Fibroblast of lung (primary cell): ENCODE results near the gene FMNL2. TPM values are rescaled to one million over a fixed set of nuclear protein-coding genes. Genes with fewer than 3 reads are reported as not detected.

Experiments
- DNase-seq, 2 donors: peaks; one replicate each; pipeline versions ENCODE4 v3.0.0 to v3.0.0-alpha.2; 2010; ENCODE audit warnings: low read depth in 2 of 2
- H2AFZ ChIP-seq: 2 replicates; pipeline ENCODE4 v1.5.1; 2012; ENCODE audit warnings: low read length, control low read depth, inconsistent platforms
- H3K27ac ChIP-seq: 2 replicates; pipeline ENCODE4 v1.5.1; 2011; ENCODE audit warnings: low read length, control low read depth; ENCODE audit not compliant: insufficient read depth
- H3K27me3 ChIP-seq: 2 replicates; pipeline ENCODE4 v1.5.1; 2011; ENCODE audit warnings: mild to moderate bottlenecking, low read length; ENCODE audit not compliant: control insufficient read depth, insufficient read depth
- H3K36me3 ChIP-seq: 2 replicates; pipeline ENCODE4 v1.5.1; 2011; ENCODE audit warnings: low read length; ENCODE audit not compliant: control insufficient read depth, insufficient read depth
- H3K4me1 ChIP-seq: 2 replicates; pipeline ENCODE4 v1.5.1; 2011; ENCODE audit warnings: low read length; ENCODE audit not compliant: control insufficient read depth, insufficient read depth; ENCODE audit errors: extremely low read depth
- H3K4me2 ChIP-seq: 2 replicates; pipeline ENCODE4 v1.5.1; 2011; ENCODE audit warnings: low read length, control low read depth; ENCODE audit not compliant: insufficient read depth; ENCODE audit errors: extremely low read depth
- H3K4me3 ChIP-seq, 4 experiments: fragments of 200-600 bp in 1 of 4; sonication (generic) in 1 of 4; replicated peaks in 1 of 4; 2 replicates each; pipeline ENCODE4 v1.5.1; 2011 to 2016; ENCODE audit warnings: low read length in 4 of 4, low read depth in 3 of 4, mild to moderate bottlenecking in 3 of 4, control low read depth in 2 of 4, inconsistent platforms in 1 of 4, mixed read lengths in 1 of 4; ENCODE audit not compliant: insufficient read depth in 1 of 4; ENCODE audit errors: control extremely low read depth in 1 of 4
- H3K79me2 ChIP-seq: 2 replicates; pipeline ENCODE4 v1.5.1; 2012; ENCODE audit warnings: mild to moderate bottlenecking, low read length, inconsistent platforms; ENCODE audit not compliant: control insufficient read depth, insufficient read depth
- H3K9ac ChIP-seq: 2 replicates; pipeline ENCODE4 v1.5.1; 2011; ENCODE audit warnings: mild to moderate bottlenecking, low read length, control low read depth; ENCODE audit not compliant: insufficient read depth
- H3K9me3 ChIP-seq: 2 replicates; pipeline ENCODE4 v1.5.1; 2012; ENCODE audit warnings: low read depth, low read length; ENCODE audit not compliant: control insufficient read depth, insufficient read depth
- H4K20me1 ChIP-seq: 2 replicates; pipeline ENCODE4 v1.5.1; 2011; ENCODE audit warnings: low read length; ENCODE audit not compliant: control insufficient read depth, insufficient read depth; ENCODE audit errors: extremely low read depth
- CTCF ChIP-seq, 2 donors: IDR thresholded peaks in 1 of 2; conservative IDR thresholded peaks in 1 of 2; 1 replicate in 1 of 2; 2 replicates in 1 of 2; pipeline ENCODE4 v1.5.1; 2011 to 2012; ENCODE audit warnings: low read length in 2 of 2, control low read depth in 1 of 2, inconsistent platforms in 1 of 2, low read depth in 1 of 2, mild to moderate bottlenecking in 1 of 2
- EZH2 ChIP-seq: IDR thresholded peaks from 2 replicates; pipeline ENCODE4 v1.5.1; 2012; ENCODE audit warnings: low read length, control low read depth, mild to moderate bottlenecking; ENCODE audit errors: missing control alignments
- polyA plus RNA-seq, 2 donors: library from polyadenylated mRNA; depleted of rRNA in 1 of 2; stranded (reverse) in 1 of 2; unstranded in 1 of 2; fragments of >200 nt; gene quantifications; 2 replicates each; pipeline ENCODE4 v1.2.1, GENCODE V29; 2011 to 2012; ENCODE audit warnings: missing spikeins in 1 of 2
- total RNA-seq: library from RNA; depleted of rRNA; stranded (reverse); fragments of >200 nt; gene quantifications from 2 replicates; pipeline ENCODE4 v1.2.1, GENCODE V29; 2014

The FMNL2 gene
- total and polyA plus RNA-seq, 2 donors (not counting 1 experiment from before 2014, with no cell fraction given) = 12.0 to 30.2 TPM

GRCh38 chr2:152437276-152438108, 102.5 kb downstream of the FMNL2 start:
- no peak overlapping the region for H2AFZ ChIP-seq
- peaks cover 4% of the 10 kb centered on the region for H3K79me2 ChIP-seq
- no peak overlapping the region for H3K4me3 ChIP-seq
- TF ChIP-seq EZH2 = no peak
- no peak for TF ChIP-seq CTCF (conservative IDR thresholded peaks at IDR 0.05 in 1 of 2, IDR thresholded peaks at IDR 0.05 in 1 of 2; ENCODE audit: low read depth in 1 of 2, low read length in 2 of 2)
- no peak for DNase-seq
- H3K9me3 ChIP-seq = no peaks in the 10 kb centered on the region
- H3K27me3 ChIP-seq = no peaks in the 10 kb centered on the region
- no peaks in the 10 kb centered on the region for H3K4me1 ChIP-seq
- H3K27ac ChIP-seq = no peak overlapping the region
- H3K9ac ChIP-seq = no peak overlapping the region
- no peak overlapping the region for H3K4me2 ChIP-seq
- H4K20me1 ChIP-seq = no peaks in the 10 kb centered on the region
- H3K36me3 ChIP-seq = no peaks in the 10 kb centered on the region

- H3K4me3 ChIP-seq = no peak overlapping the region
- peak in 1 of 2 donors; percentile 16 for DNase-seq
- H3K36me3 ChIP-seq = no peaks in the 10 kb centered on the region
- H3K4me1 ChIP-seq = peaks cover 2% of the 10 kb centered on the region
- TF ChIP-seq CTCF (conservative IDR thresholded peaks at IDR 0.05 in 1 of 2, IDR thresholded peaks at IDR 0.05 in 1 of 2; ENCODE audit: low read depth in 1 of 2, low read length in 2 of 2) (no peak), EZH2 (no peak)
- H3K4me2 ChIP-seq = no peak overlapping the region
- H3K9ac ChIP-seq = no peak overlapping the region
- no peaks in the 10 kb centered on the region for H3K27me3 ChIP-seq
- H3K79me2 ChIP-seq = no peaks in the 10 kb centered on the region
- no peak overlapping the region for H3K27ac ChIP-seq
- H2AFZ ChIP-seq = no peak overlapping the region
- H4K20me1 ChIP-seq = no peaks in the 10 kb centered on the region
- H3K9me3 ChIP-seq = no peaks in the 10 kb centered on the region
These were observed 105.1 kb downstream of the FMNL2 start for GRCh38 chr2:152440049-152440448.

- no peak overlapping the region for H2AFZ ChIP-seq
- H3K9me3 ChIP-seq = no peaks in the 10 kb centered on the region
- peaks cover 5% of the 10 kb centered on the region for H3K4me1 ChIP-seq
- no peak for DNase-seq
- no peak overlapping the region for H3K4me3 ChIP-seq
- no peaks in the 10 kb centered on the region for H3K36me3 ChIP-seq
- no peaks in the 10 kb centered on the region for H4K20me1 ChIP-seq
- H3K27ac ChIP-seq = no peak overlapping the region
- TF ChIP-seq EZH2 = no peak
- H3K9ac ChIP-seq = no peak overlapping the region
- no peak overlapping the region for H3K4me2 ChIP-seq
- no peaks in the 10 kb centered on the region for H3K79me2 ChIP-seq
- H3K27me3 ChIP-seq = no peaks in the 10 kb centered on the region
These were observed 105.5 kb downstream of the FMNL2 start for GRCh38 chr2:152440460-152440859.
